GM21526 (cell line): ENCODE measurements around the gene SDC3.
A peak's percentile ranks its signal among the peaks of the same experiment; 100 is the strongest.

Experiments
- ATAC-seq: cut with Tn5 transposase; IDR thresholded peaks from one replicate; pipeline ENCODE4 v1.9.1; 2021; ENCODE audit warnings: moderate library complexity; ENCODE audit not compliant: unreplicated experiment, low FRiP score

The SDC3 gene

GRCh38 chr1:30892671-30893073, 15.9 kb downstream of the SDC3 start:
- no peak for ATAC-seq

- ATAC-seq = no peak
Measured at GRCh38 chr1:30891227-30891552, 17.4 kb downstream of the SDC3 start.

GRCh38 chr1:30890502-30891226, 17.9 kb downstream of the SDC3 start:
- no peak for ATAC-seq

- no peak for ATAC-seq
Measured at GRCh38 chr1:30889511-30889910, 19.0 kb downstream of the SDC3 start.

DNA sequence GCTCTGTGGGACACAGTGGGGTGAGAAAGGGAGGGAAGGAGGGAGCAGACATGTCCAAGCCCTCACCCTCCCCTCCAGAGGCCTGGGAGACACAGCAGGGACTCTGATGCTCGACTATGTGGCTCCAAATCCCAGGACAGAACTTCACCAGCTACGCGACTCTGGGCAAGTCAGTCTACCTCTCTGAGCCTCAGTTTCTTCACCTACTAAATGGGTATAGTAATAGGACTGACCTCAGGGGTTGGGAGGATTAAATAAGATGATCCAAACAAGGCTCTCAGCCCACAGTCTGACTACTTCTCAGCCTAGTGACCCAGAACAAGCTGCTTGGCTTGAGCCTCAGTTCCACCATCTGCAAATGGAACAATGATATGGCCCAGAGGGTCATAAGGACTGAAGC, 19.6 kb downstream of the SDC3 start:
- ATAC-seq = no peak

DNA sequence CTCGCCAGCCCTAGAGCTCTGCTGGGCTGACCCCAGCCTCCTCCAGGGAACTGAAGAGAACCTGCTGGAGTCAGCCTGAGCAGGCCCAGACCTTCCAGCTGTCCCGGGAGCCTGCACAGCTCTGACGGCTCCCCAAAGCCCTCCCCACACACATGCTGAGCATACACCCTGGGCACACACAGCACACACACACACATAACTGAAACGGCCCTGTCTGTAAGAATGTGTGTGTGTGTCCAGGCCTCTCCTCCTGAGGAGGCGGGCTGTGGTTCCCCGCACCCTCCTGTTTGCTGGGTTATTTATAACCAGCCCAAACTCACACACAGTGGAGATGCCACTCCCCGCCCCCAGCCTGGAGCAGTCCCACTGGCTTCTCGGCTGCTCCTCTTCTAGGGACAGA, 20.2 kb downstream of the SDC3 start:
- no peak for ATAC-seq

DNA sequence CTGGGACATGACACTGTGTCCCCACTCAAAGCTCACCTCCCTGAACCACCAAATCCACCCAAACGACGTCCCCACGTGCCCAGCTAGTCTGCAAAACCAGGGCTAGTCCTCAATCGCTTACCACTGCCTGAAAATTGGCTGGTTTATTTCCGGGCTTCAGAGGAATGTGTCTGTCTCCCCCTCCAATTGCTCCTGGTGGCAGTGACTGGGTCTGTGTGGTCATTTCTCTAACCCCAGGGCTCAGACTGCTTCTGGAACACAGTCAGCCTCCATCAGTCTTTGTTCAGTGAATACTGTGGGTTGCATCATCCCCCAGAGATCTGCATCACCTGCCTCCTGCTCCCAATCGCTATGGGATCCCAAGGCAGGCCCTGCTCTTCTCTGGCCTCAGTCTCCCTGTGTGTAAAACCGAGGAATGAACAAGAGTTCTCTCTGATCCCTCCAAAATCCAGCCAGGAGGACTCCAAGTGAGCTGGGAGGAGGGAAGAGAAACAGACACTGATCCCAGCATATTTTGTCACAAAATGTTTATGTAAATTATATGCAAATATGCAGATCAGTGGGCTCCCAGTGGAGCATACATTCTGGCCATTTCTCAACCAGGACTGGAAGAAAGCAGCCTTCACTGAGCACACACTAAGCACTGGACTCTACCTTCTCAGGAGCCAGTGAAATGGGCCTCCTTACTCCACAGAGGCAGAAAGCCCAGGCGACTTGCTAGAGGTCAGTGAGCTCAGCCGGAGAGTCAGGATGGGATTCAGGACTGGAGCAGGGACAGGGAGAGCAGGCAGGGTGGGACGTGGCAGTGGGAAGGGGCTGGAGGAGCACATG, 20.9 kb downstream of the SDC3 start:
- ATAC-seq = no peak

DNA sequence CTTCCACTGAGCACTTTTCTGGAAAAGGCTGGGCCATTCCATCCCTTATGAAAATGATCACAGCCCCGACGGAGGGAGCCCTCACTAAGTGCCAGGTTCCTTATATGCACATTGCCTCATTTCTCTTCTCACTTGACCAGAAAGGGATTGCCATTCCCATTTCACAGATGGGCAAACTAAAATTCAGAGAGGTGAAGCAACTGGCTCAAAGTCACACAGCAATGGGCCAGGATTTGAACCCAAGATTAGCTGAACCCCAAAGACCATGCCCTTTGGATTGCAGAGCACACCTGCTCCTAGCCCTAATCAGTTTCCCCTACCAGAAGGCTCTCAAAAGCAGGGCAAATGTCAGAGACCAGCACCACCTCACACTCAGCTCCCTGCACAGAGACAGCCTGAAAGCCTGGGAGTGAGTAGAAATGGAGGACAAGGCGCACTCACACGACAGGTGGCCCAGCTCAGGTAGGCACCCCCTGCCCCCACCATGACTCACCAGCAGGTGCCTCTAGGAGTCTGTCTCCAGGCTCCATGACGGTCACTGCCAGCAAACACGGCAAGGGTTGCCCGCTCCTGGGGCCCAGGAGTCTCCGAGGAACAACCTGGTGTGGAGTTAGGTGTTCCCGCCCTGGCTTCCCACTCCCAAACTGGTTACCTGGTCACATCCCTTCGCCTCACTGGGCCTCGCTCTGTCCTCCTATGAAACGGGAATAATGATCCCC, 21.7 kb downstream of the SDC3 start:
- ATAC-seq = no peak

- no peak for ATAC-seq
Measured at GRCh38 chr1:30885570-30886522, 22.7 kb downstream of the SDC3 start.

GRCh38 chr1:30884723-30885122, 23.8 kb downstream of the SDC3 start:
- ATAC-seq = no peak

- no peak for ATAC-seq
Measured at GRCh38 chr1:30883389-30884172, 25.0 kb downstream of the SDC3 start.

DNA sequence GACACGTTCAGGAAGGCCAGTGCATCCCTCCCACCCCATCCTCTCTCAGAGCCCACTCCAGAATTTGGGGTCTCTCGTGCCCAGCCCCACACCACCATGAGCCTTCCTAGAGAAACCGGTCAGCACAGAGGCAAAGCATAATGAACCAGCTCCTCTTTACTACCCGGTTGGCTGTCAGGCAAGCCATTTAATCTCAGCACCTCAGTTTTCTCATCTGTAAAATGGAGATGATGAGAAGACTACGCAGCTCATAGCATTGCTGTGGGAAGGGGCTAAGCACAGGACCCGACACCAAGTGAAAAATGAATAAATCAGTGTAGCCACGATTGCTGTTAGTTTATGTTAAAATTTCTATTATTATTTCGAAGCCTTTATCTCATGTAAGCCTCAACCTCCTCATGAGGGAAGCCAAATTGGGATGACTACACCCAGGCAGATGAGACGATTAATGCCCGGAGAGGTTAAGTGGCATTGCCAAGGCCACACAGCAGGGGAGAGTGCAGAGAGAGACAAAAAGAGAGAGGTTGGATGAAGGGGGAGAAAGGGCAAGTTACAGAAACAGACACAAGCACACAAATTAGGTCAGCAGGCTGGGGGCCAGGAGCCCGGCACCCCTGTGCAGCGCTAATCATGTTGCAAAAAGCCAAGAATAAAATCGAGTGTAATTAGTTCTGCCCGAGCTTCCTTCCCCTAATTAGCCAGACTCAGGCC, 25.7 kb downstream of the SDC3 start:
- ATAC-seq = no peak

GRCh38 chr1:30881319-30882181, 27.0 kb downstream of the SDC3 start:
- peak; percentile 57 for ATAC-seq

- no peak for ATAC-seq
Measured at GRCh38 chr1:30880678-30881318, 27.8 kb downstream of the SDC3 start.

- ATAC-seq = no peak
Measured at GRCh38 chr1:30879940-30880677, 28.4 kb downstream of the SDC3 start.

GRCh38 chr1:30879126-30879786, 29.3 kb downstream of the SDC3 start:
- ATAC-seq = no peak
